Left kidney (tissue), 2 donors: ENCODE data around the gene VAC14. TPM values are rescaled to one million over a fixed set of nuclear protein-coding genes. Genes with fewer than 3 reads are reported as not detected.

Source experiments
- DNase-seq: peaks from one replicate; pipeline ENCODE4 v3.0.0-alpha.2; 2013
- polyA plus RNA-seq: library from polyadenylated mRNA; unstranded; fragments of 120-200 nt; gene quantifications from one replicate; pipeline ENCODE4 v1.2.1, GENCODE V29; 2013; ENCODE audit not compliant: insufficient read length

Gene VAC14
- polyA plus RNA-seq, 1 donor = 40.9 TPM

DNA sequence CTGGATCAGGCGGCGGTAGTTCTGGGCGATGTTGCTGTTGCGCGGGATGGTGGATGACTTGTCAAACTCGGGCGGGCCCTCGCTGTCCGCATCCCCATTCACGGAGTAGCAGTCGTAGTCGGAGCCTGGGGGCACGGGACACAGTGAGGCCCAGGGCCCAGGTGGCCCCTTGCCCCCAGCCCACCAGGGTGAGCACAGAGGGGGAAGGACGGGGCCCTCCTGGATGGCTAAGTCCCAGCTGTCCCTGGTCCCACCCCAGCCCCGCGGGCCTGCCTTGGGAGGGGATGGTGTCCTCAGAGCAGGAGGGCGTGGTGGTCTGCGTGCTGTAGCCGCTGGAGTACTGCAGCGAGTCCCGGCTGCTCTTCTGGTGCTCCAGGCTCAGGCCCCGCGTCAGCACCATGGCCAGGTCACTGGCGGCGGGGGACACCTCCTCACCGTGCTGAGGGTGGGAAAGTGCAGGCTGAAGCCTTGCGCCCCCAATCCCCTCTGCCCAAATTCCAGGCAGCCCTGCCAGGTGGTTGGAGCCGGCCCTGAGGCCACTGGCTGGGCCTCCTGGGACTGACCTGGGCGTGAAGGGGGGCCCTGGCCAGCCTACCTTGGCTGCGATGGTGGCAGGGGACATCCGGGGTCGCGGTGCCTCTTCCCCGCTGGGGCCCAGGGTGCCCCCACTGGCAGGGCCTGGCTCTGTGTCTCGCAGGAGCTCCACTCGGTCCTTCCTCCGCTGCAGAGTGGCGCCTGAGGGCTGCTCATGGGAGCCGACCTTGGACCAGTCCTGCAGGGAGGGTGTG lies 136.4 kb downstream of the VAC14 start:
- no peak for DNase-seq

DNA sequence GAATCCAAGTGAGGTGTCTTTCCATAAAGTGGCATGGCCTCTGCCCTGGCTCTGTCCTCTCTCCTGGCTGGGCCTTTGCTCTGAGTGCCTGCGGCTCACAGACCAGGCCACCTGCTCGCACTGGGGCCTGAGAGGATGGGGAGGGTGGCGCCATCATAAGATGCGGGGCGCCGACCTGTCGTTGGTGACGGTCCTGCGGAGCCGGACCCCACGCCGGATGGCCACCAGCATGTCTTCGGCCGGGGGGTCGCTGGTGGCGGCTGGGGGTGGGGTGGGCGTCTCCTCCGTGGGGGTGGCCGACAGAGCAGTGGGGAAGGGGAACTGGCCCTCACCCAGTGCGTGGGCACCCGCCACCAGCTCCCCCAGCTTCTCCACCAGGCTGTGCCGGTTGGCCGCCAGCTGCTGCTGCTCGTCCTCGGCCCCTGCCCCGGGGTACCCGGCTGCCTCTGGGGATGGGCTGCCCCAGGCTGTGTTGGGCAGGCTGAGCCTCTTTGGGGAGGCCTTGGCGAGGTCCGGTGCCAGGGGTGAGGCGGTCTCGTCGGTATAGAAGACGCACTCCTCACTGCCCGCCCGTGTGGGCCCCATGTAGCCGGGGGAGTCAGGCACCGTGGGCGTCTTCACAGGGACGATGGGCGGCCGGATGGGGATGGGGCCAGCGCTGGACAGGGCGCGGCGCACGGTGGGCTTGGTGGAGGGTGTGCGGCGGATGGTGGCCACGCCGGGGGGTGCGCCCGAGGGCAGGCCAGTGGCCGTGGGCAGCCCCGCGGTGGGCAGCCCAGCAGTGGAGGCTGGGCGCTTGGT lies 137.2 kb downstream of the VAC14 start:
- DNase-seq = no peak

DNA sequence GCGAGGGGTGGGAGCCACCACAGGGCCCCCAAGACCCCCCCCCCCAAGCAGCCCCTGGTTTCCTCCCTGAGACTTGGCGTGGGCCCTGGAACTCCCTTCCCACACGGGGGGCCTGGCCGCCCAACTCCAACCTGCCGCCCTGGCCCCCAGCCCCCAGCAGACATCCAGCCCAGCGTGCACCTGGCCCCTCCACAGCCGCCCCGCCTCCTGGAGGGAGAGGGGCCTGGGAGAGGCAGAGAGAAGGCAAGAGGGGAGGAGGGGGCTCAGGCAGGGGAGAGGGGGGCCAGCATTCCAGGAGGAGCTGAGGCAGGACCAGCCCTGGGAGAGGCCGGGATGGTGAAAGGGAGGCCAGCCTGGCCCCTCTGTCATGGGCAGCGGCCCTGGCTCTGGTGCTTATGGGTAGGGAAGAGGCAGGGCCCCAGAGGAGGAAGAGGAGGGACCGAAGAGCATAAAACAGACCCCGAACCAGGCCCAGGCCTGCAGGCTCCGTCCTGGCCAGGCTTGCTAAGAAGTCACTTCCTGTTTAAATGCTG lies 137.9 kb downstream of the VAC14 start:
- no peak for DNase-seq

- DNase-seq = no peak
These were observed 138.9 kb downstream of the VAC14 start for GRCh38 chr16:70661918-70662641.

GRCh38 chr16:70661534-70661917 lies 139.4 kb downstream of the VAC14 start:
- no peak for DNase-seq

DNA sequence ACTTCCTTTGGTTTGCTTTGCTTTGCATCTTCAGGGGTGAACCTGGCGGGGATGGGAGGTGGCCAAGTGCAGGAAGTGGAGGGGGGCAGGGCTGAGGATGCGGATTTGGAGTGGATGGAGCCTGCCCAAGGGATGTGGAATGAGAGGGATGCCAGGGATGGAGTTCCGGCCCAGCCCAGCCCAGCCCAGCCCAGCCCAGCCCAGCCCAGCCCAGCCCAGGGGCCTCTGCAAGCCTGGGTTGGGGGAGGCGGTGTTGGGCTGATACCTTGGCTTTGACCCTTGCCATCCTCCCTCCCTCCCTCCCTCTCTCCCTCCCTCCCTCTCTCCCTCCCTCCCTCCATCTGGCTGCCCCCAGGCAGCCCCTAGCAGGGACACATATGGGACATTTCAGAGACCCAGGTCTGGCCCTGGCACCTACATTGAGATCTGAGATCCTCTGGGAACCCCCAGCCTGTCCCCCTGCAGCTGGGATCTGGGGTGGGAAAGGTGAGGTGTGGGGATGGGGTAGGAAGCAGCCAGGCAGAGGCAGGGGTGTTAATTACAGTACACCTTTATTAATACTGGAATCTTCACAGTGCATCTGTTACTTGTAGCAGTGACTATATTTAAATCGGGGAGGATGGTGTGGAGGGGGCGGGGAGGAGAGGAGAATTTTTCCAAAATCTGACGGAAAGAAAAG lies 140.1 kb downstream of the VAC14 start:
- no peak for DNase-seq

- no peak for DNase-seq
These were observed 140.8 kb downstream of the VAC14 start for GRCh38 chr16:70659953-70660671.

DNA sequence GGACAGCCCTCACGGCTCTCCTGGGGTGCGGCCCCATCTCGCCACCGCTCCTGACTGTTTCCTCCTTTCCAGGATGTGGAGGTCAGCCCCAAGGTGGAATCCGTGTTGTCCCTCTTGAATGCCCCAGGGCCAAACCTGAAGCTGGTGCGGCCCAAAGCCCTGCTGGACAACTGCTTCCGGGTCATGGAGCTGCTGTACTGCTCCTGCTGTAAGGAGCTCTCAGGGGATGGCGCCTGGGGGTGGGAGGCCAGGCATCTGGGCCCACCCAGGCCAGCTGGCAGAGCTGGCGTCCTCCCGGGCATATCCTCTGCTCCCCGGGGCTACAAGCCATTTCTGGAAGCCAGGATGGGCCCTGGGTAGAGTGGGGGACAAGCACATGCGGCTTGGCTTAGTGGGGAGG lies 141.4 kb downstream of the VAC14 start:
- no peak for DNase-seq

DNA sequence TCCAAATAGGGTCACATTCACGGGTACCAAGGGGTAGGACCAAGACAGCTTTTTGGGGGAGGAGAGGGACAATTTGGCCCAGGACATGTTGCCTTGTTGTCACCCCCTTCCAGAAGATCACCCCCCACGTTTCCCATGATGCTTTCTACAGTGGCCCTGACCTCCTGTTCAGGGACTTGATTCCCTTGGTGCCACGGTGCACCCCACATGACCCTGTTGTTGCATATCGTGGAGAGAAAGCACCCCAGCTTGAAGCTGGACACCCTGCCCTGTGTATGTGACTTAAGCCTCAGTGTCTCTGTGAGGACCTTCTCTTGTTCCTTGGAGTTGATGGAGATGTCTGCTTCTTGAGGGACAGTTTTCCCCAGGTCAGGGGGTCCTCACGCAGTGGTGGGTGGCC lies 142.0 kb downstream of the VAC14 start:
- DNase-seq = no peak

- no peak for DNase-seq
These were observed 143.0 kb downstream of the VAC14 start for GRCh38 chr16:70657956-70658355.

DNA sequence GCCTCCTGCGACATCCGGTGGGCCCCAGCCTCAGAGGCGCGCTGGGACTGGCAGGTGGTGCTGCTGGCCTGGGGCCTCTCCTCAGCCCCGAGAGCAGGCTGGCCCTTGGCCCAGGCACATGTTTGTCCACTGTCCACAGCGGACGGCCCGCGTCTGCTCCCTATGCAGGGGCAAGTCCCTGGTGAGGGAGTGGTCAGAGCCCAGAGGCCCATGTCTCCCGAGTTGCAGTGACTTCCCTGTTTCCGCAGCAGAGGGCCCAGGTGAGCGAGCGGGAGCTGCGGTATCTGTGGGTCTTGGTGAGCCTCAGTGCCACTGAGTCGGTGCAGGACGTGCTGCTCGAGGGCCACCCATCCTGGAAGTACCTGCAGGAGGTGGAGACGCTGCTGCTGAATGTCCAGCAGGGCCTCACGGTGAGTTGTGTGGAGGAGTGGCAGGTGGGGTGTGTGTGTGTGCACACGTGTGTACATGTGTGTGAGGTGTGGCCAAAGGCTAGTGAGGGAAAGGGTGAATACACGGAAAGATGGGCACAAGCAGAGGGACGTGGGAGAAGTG lies 144.2 kb downstream of the VAC14 start:
- DNase-seq = no peak

- DNase-seq = no peak
These were observed 144.8 kb downstream of the VAC14 start for GRCh38 chr16:70656065-70656711.

DNA sequence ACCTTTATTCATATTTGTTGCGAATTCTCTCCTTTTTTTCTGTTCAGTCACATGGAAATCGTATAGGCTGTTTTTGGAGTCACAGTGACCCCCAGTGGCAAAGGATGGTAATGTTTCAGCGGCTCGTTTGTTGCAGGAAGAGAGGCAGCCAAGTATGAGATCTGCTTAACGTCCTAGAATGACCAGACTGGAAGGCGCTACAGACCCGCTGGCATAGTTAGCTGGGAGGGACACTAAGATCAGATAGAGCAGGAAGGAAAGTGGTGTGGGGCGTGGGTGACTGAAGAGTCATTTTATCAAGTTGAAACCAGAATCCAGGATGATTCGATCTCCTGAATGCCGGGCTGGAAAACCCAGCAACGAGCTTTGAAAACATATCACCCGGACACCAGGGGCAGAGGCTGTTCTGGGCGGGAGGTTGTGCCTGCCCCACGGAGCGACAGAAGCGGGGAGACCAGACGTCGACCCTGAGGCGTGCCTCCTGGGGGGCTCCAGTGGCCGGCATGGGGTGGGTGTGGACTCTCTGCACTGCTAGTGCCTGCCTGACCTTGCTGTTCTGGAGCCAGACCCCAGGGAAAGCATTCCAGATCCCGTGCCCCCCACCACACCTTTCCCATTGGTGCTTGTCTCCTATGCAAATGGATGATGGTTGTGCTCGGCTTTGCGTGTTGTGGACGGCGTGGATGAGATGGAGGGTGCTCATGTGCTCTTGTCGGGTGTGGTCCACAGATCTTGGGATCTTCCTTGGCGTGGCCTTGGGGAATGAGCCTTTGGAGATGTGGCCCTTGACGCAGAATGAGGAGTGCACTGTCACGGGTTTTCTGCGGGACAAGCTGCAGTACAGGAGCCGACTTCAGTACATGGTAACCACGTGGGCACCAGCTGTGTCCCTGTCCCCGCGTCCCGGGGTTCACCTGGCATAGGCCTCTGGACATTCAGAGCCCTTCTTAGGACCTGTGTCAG lies 146.9 kb downstream of the VAC14 start:
- peak; percentile 92 for DNase-seq

DNA sequence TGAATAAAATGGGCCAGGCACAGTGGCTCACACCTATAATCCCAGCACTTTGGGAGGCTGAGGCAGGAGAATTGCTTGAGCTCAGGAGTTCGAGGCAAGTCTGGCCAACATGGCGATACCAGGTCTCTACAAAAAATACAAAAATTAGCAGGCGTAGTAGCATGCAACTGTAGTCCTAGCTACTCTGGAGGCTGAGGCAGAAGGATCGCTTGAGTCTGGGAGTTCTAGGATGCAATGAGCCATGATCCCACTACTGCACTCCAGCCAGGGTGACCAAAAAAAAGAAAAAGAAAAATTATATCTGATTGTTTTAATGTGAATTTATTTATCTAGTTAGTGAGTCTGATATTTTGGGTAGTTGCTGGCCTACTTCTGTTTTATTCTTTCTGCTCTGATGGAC lies 147.6 kb downstream of the VAC14 start:
- no peak for DNase-seq

DNA sequence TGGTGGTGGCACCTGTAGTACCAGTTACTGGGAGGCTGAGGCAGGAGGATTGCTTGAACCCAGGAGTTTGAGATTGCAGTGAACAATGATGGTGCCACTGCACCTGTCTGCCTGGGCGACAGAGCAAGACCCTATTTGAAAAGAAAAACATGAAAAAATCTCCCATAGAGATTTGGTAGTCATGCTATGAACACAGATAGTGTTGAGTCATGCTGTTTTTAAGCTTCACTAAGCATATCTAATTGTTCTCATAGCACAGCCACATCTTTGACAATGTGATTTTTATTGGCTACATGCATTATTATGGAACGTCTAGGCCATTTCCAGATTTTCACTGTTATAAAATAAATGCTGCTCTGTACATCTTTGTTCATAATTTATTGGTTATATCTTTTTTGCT lies 148.6 kb downstream of the VAC14 start:
- no peak for DNase-seq

DNA sequence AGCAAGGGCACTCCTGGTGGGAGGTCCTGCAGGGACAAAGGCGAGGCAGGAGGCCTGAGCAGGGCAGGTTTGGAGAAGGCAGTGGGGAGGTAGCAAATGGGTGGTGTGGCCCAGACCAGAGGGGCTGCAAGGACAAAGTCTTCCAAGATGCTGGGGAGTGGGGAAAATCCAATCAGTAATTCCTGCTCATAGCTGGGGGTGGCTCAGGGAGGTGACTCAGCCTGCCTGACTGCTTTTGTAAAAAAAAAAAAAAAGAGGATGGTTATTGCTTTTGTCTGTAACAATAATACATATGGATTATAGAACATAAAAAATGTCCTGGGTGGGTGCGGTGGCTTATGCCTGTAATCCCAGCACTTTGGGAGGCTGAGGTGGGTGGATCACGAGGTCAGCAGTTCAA lies 149.4 kb downstream of the VAC14 start:
- DNase-seq = no peak

- DNase-seq = no peak
These were observed 150.7 kb downstream of the VAC14 start for GRCh38 chr16:70650216-70650615.

- no peak for DNase-seq
These were observed 151.7 kb downstream of the VAC14 start for GRCh38 chr16:70649300-70649699.

DNA sequence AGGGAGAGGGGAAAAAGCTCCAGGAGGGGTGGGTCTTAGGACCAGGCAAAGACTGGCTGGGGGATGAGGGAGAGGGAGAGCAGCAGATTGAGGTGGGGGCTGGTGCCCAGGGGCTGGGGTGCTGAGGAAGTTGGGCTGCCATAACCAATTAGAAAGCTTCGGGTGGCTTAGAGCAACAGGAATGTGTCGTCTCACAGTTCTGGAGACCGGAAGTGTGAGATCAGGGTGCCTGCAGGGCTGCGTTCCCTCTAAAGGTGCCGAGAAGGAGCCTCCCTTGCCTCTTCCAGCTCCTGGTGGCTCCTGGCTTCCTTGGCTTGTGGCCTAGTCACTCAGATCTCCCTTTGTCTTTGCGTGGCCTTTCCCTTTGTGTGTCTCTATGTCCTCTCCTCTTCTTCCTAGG lies 152.4 kb downstream of the VAC14 start:
- DNase-seq = no peak
